ENCODE data around the gene HSD11B2.

GRCh38 chr16:67463059-67463458 is 32.1 kb downstream of the HSD11B2 start:
- TF ChIP-seq CTCF (IDR thresholded peaks at IDR 0.05) (no peak), NFYB (CRISPR knock-in tag; conservative IDR thresholded peaks at IDR 0.05; ENCODE audit: low read depth) (no peak)
